Amniotic stem cell (primary cell): ENCODE results near the gene NTMT1.
A peak's percentile ranks its signal among the peaks of the same experiment; 100 is the strongest.

ENCODE experiments used
- DNase-seq: peaks from one replicate; lab custom pipeline; 2025; lab: John Stamatoyannopoulos, UW

The NTMT1 gene

DNA sequence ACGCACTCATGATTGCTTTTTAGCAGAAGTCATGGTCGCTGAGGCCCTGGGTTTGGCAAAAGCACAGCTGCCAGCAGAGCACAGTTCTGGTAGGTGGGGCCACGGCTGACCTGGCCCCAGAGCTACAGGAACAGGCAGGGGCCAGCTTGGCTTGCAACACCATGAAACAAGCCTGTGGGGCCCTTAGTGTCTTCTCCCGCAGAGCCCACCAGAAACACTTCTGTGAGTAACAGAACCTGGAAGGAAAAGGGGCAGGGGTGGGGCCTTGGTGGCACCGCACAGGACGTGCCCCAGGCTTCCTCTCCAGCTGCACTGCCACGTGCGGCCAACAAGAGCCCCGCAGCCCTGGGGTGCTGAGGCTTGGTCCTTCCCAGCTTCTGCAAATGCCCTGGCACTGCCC, 11.1 kb downstream of the NTMT1 start:
- DNase-seq, result no peak

DNA sequence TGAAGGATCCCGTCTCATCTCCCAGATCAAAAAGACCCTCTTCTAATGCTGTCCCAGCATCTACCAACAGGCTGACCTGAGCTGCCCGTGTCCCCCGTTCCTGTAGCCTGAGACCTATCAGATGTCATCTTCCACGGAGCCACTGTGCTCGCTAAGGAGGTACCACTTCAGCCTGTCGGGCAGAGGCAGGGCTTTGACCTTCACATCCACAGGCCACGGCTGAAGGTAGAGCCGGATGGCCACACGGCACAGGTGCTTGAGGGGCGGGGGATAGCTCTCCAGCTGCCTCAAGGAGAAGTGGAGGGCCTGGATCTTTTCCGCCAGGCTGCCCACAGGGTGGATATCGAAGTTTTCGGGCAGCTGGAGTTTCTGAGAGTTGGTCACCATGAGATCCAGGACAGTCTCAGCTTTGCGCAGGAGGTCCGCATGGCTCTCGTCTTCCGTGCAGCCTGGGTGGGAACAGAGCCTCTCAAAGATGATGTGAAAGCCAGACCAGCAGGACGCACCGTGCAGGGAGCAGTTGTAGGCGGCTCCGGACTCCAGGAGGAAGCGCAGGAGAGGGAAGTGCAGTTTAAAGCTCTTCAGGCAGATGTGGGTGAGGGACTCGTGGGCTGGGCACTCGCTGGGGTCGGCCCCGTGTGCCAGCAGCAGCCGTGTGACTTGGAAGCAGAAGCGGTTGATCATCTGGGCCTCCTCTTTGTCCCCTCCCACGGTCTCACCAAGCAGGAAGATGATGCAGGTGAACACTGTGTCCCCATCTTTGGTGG, 11.9 kb downstream of the NTMT1 start:
- DNase-seq, result no peak

DNA sequence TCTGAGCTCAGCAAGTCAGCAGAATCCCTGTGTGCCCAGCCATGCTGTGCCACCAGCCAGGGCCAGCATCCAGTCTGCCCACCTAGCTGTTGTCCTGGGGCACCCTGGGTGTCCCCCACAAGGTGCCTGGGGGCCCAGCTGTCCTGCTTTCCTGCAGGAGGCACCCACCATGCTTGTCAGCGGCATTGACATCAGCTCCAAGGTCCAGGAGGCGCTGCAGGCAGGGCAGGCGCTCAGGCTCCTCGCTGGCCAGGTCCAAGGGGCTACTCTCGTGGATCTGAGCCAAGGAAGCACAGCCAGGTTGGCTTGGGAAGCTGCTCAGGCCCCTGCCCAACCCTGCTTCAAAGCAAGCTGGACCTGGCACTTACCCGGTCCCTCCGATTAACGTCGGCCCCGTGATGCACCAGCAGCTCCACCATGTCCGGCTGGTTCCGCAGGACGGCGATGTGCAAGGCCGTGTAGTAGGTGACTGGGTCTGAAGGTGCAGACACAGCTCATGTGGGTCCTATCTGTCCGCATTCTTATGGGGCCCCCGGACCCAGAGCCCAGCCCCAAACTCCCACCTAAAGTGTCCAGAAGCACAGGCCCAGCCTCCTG, 13.2 kb downstream of the NTMT1 start:
- no peak for DNase-seq

DNA sequence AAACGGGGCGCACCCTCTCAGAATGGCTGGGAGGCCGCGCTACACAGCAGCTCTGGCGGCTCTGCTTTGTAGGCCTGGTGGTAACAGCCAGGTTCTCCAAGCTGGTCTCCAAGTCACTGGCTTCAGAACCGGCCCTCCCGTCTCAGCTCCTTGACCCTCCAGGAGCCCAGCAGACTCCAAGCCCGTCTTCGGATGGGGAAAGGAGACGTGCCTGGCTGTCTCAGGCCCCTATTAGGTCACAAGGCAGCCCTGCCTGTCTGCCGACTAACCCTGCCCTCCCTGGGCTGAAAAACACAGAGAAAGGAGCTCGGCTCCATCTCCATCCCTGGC, 13.8 kb downstream of the NTMT1 start:
- no peak for DNase-seq

DNA sequence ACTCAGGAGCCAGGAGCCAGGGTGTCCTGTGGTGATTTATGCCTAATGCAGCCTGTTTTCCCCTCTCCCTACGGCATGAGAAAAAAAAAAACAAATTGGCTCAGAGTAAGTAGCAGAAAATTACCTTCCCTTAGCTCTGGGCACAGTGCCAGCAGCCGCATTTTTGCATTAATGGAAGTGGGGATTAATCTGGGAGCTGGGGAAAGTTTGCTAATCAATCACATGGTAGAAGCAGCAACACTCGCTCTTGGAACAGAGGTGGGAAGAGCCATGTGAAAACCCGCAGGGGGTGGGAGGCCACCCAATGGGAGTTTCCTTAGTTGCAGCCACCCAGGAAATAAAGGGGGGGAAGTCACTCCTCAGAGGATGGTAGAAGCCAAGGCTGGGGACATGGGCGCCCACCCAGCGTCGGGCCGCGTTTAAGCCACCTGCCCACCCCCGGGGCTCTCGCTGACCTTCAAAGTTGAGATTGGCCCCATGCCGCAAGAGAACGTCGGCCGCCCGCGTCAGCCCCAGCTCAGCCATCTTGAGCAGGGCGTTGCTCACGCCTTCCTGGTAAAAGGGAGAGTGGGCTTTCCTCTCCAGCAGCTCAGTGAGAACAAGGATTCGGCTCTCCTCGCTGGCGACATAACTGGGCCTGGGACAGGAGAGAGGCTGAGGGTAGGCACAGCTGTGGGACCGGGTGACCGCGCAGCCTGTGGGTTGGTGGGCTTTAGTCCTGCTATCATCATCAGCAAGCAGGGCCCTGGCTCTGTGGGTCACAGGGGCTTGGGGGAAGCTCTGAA, 14.3 kb downstream of the NTMT1 start:
- DNase-seq, result no peak

DNA sequence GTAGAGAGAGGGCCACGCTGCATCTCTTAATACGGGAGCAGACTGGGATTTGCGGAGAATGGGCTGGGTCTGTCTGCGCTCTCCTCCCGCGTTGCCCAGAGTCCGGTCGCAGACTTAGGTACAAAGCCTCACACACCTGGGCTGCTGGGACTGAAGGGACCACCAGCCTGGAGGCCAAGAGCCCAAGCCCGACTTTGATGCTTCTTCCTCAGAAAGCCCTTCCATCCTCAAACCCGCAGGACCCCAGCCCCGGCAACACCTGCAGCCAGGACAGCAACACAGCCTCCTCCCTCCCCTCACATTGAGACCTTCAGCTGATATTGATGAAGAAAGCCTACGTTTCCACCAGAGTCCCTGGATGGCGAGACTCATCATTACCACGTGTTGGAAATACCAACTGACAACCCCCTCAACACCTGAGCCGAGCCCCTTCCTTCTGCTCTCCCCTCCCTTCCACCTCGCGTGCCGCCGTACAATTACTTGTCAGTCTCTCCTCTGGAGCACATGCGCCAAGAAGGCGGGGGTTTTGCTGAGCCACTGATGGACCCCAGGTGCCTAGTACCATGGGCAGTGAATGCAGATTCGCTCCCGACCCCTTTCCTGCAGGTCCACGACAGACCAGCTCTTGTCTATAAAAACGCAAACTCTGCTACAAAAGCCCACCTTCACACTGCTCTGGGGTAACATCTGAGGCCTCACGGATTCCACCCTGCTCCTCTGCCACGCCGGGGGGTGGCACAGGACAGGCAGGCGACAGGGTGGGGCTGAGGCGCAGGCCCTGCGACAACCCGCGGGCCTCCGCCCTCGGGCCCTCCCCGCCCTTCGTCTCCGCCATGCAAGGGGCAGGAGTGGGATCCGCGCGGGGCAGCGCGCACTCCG, 15.1 kb downstream of the NTMT1 start:
- DNase-seq, result no peak

DNA sequence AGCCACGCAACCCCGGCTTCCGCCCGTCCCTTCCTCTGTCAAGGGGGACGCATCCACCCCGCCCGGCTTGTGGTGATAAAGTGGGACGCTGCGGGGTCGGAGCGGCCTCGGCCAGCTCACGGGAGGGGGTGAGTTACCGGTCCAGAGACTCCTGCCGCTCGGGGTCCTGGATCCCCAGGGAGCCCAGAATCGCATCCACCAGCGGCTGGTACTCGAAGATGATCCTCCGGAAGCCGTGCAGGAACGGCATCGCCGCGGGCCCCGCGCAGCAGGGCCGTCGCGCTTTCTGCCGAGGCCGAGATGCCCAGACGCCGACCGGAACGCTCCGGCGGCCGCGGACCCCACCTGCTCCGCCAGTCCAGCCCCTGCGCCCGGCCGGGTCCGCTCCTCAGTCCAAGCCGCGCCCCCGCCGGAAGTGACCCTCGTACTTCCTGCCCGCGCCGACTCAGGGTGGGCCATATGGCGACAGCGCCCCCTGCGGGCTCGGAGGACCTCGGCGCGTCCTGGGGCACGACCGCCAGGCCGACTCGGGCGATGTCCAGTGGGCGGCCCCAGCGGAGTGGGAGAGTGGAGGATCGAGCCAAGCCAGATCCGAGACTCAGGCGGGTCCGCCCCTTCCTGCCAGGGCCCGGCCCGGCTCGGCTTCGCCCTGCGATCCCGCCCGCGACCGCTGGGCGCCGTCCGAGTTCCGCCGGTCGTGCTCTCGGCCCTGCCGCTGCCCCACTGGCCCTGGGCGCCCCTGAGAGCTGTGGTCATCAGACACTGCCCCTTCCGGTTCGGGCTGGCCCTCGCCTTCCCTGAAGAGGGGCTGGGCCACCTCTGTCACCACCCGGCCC, 16.0 kb downstream of the NTMT1 start, which contains the start of gene ASB6:
ASB6 (minus strand) TSS at position 402 of the 836 bp plus-strand sequence; CDS start at position 250, 152 bp downstream.
- peak; percentile 93 for DNase-seq

DNA sequence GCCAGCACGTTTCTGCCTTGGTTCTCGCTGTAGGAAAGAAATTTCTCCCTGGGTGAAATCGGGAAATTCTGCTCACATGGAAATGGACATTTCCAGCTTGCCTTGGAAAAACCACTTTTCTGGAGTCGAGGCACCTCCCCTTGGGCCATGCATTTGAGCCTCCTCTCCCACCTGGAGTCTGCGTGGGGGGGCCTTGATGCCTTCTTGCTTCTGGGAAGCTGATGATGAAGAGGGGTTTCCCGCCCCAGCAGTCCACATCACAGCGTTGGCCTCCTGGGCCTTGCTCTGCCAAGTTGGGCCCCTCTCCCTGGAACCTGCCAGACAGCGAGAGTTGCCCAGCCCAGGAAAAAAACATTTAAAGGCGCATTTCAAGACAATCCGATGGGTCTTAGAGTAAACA, 17.7 kb downstream of the NTMT1 start:
- no peak for DNase-seq

DNA sequence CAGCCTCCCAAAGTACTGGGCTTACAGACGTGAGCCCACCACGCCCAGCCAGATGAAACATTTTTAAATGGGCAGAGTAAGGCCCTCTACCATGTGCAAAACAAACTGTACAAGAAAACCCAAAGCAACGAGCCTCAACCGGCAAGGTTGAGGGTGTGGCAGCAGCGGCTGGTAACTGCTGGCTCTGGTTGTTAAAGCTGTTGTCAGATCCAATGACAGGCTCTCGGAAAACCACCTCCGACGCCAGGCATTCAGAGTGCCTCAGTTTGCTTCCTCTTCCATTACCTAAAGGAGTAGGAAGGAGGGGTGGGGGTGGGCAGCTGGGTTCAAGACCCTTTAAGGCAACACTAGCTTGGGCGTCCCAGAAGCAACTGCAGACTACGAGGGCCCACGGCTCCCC, 18.4 kb downstream of the NTMT1 start:
- no peak for DNase-seq

DNA sequence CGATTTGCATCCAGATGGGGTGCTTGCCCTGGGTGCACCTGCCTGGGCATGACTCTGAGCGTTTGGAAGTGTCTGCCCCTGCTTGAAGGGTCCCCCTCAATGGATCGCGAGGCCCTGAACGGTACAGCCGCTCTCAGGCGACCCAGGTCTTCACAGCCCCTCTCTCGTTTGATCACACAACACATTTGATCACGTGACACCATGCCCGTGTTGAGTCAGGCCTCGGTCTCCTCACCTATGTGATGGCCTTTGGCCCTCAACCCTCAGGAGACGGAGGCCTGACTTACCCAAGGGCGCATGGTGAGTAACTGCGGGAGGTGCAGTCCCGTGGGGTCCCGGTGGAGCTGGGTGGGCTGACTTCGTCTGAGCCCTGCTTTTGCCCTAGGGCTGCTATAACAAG, 18.9 kb downstream of the NTMT1 start:
- no peak for DNase-seq

DNA sequence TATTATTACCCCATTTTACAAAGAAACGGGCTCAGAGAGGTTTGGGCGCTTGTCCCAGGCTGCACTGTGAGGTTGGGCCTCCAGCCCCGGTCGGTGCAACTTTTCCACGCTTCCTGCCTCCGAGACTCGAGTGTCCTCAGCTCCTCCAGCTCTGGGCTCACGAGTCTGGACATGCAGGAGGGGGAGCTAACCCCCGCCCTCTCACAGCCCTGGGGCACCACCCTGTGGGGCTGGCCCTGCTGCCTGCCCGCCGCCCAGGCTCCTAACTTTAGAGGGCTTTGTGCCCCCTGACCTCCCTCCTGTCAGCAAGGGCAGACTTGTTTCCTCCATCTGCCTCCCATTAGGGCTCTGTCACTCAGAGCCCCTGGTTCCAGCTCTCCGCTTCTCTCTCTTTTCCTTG, 20.3 kb downstream of the NTMT1 start:
- DNase-seq, result no peak

DNA sequence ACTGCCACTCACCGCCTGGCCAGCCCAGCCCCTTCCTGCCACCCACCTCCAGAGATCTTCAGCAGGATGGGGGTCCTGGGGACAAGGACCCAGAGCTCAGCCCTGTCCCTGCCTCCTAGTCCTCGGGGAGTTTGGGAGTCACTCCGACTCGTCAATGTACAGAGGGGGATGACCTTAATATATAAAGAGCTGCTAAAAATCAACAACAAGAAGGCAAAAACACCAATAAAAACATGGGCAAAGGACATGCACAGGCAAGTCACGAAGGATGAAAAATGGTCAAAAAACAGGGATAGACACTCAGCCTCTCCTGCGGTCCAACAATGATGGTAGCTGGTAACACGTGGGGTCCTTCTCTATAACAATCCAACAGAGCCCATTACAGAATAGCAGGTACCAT, 20.7 kb downstream of the NTMT1 start:
- DNase-seq, result no peak

DNA sequence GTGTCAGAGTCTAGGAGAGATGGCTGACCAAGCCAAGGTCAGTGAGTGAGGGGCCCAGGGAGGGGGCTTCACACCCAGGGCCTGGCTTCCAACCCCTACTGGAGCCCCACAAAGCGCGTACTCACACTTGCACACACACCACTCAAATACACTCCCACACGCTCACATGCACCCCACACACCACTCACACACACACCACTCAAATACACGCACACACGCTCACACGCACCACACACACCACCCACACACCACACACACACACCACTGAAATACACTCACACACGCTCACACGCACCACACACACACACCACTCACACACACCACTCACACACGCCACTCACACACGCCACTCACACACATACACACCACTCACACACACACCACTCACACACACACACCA, 21.7 kb downstream of the NTMT1 start:
- DNase-seq, result no peak

DNA sequence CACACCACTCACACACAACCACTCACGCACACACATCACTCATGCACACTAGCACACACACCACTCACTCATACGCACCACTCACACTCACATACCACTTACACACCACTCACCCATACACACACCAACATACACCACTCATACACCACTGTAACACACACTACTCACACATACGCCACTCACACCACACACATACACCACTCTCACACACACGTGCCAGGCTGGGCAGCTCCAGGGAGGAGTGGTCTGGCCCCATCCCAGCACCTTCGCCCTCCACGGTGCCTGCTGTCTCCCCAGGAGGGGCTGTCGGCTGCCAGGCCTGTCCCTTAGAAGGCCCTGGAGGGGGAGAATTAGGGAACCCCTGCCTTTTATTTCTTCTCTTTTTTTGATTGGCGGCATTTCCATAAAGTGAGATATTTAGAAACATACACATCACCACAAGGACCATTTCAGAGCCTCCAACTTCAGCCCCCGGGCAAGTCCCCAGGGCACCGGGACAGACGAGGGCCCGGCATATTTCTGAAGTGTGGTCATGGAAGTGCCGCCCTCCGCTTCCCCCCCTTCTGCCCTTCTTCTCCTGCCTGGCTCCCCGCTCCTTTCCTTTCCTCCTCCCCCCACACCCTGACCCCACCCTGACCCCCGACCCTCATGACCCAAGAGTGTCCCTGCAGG, 22.3 kb downstream of the NTMT1 start:
- no peak for DNase-seq

DNA sequence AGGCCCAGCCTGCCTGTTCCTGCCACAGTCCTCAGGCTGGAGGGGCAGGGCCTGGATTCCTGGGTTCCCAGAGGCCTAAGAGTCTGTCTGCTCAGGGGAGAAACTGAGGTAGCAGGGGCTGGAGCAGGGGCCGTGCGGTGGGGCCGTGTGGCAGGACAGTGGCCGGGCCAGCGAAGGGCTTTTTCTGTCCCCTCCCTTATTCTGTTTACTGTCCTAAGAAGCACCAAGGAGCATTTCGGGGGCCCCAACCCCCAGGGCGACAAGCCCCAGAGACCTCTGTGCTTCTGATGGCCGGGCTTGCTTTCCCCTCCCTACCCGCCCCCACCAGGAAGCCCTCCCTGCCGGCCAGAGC, 22.8 kb downstream of the NTMT1 start:
- no peak for DNase-seq

DNA sequence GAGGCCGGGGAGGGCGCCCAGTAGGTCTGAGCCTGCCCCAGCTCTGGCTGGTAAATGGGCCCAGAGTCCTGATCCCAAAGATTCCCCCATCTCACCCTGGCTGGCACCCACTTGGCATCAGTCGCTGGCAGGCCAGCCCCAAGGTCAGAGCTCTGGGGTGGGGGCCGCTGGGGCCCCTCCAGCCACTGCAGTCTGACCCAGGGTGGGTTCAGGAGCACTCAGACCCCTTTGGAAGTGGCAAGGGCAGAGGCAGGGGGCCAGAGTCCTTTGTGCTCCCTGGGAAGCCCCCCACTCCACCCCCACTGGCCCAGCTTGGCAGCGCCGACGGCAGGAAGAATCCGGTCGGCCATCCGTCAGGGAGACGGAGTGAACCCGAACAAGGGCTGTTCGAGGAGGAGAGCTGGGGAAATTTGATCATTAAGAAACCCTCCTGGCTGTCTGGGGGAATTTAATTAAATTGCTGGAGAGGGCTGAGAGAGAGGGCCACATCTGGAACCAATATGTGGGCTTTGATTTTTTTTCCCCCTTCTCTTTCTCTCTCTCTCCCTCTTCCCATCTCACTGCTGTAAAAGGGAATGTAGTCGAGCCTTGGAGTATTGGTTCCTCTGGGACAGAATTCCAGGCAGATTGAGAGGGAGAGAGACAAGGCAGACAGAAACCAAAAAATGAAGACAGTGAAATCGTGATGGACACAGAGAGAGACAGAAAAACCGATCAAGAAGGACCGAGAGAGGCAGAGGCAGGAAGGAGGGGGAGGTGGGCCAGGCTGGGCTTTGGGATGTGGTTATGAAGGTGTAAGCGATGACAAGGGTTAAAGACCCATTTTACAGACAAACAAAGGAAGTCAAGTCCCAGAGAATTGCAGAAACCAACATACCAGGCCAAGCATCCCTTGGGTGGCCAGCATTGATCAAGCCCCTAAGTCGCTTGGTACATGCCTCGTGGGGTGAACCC, 24.0 kb downstream of the NTMT1 start:
- no peak for DNase-seq

DNA sequence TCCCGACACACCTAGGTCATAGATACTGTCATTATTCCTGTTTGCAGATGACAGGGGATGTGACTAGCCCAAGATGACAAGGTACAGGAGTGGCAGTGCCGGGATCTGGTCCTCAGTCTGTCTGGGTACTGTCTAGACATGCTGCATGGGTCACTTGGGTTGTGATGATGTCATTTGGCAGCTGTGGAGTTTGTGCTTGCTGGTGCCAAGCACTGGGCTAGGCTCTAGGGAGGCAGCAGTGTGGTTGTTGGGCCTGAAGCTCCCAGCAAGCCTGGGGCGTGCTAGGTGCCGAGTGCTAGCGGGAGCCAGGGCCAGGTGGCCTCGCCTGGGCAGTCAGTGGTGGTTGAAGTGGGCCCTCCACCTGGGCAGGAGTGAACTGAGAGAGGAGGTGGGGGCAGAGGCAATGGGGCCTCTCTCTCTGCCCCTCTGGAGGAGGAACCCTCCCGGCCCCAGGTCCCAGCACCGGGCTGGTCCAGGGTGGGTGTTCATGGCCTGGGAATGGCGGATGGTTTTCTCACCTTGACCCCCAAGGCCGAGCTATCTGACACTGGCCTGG, 24.8 kb downstream of the NTMT1 start:
- no peak for DNase-seq

DNA sequence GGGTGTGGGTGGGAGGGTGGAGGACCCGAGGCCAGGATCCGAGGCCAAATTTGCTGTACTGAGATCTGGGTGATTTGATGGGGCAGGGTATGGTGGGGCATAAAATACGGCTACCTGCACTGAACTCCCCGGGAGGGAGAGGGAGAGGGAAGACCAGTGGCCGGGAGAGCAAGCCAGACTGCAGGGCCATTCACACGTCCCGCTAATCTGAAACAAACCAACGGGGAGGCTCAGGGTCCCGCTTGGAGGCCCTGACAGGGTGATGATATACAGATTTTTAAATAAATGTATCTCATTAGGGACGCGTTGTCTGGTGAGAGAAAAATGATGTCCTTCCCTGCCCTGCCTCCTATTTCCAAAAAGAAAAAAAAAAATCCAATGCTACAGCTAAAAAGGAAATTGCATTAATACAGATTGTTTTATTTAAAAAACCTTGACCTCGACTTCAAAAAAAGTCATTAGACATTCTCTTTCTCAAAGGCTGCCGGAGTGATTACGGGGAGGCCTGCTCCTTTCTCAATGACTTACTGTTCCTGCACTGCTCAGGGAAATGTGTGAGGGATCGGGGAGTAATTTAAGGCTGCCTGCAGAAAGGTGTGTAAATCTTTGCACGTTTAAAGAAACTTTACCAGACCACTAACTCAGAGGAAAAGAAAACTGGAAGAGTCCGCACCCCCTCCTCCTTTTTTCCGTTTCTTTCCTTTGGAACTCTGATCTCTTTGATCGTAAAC, 28.0 kb downstream of the NTMT1 start:
- DNase-seq, result no peak
